Measurements from ENCODE around the gene SUGCT.

- TF ChIP-seq POLR2AphosphoS5 (IDR thresholded peaks at IDR 0.05; ENCODE audit: low read depth, low read length): no peak
- TF ChIP-seq TAF1 (IDR thresholded peaks at IDR 0.05; ENCODE audit: borderline replicate concordance, insufficient read depth, low read length): no peak
- TF ChIP-seq SIN3A (IDR thresholded peaks at IDR 0.05; ENCODE audit: borderline replicate concordance, insufficient read depth, low read length): no peak
- TF ChIP-seq, protein P1, sequence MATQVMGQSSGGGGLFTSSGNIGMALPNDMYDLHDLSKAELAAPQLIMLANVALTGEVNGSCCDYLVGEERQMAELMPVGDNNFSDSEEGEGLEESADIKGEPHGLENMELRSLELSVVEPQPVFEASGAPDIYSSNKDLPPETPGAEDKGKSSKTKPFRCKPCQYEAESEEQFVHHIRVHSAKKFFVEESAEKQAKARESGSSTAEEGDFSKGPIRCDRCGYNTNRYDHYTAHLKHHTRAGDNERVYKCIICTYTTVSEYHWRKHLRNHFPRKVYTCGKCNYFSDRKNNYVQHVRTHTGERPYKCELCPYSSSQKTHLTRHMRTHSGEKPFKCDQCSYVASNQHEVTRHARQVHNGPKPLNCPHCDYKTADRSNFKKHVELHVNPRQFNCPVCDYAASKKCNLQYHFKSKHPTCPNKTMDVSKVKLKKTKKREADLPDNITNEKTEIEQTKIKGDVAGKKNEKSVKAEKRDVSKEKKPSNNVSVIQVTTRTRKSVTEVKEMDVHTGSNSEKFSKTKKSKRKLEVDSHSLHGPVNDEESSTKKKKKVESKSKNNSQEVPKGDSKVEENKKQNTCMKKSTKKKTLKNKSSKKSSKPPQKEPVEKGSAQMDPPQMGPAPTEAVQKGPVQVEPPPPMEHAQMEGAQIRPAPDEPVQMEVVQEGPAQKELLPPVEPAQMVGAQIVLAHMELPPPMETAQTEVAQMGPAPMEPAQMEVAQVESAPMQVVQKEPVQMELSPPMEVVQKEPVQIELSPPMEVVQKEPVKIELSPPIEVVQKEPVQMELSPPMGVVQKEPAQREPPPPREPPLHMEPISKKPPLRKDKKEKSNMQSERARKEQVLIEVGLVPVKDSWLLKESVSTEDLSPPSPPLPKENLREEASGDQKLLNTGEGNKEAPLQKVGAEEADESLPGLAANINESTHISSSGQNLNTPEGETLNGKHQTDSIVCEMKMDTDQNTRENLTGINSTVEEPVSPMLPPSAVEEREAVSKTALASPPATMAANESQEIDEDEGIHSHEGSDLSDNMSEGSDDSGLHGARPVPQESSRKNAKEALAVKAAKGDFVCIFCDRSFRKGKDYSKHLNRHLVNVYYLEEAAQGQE (IDR thresholded peaks at IDR 0.05; ENCODE audit: insufficient read depth in 1 of 2, low read depth in 2 of 2, low read length in 2 of 2): no peak
Observed at GRCh38 chr7:40327113-40327512, 192.3 kb downstream of the SUGCT start.
